T-helper 17 cell (primary cell): ENCODE measurements around the gene PRRT1. TPM values are rescaled to one million over a fixed set of nuclear protein-coding genes. Genes with fewer than 3 reads are reported as not detected.

ENCODE experiments used
- ATAC-seq: fragments of 150-1000 bp; cut with Tn5 transposase; 2 replicates; pipeline ENCODE4 v1.10.0; 2021; ENCODE audit warnings: mild to moderate bottlenecking, moderate library complexity
- DNase-seq, 3 donors: peaks; one replicate each; pipeline versions ENCODE4 v3.0.0 to v3.0.0-alpha.2; 2020 to 2021
- H3K9me3 ChIP-seq: one replicate; pipeline ENCODE4 v1.7.0; 2013; ENCODE audit warnings: low read length, mild to moderate bottlenecking; ENCODE audit not compliant: control insufficient read depth, poor library complexity, severe bottlenecking
- H3K27ac Mint-ChIP-seq: one replicate; pipeline ENCODE4 v1.8.0; 2022; ENCODE audit warnings: mild to moderate bottlenecking, moderate library complexity, mixed read lengths
- H3K27me3 Mint-ChIP-seq: one replicate; pipeline ENCODE4 v1.8.0; 2022; ENCODE audit warnings: mixed read lengths
- H3K36me3 Mint-ChIP-seq: one replicate; pipeline ENCODE4 v1.8.0; 2022; ENCODE audit warnings: low read depth, mixed read lengths
- H3K4me1 Mint-ChIP-seq: one replicate; pipeline ENCODE4 v1.8.0; 2022; ENCODE audit warnings: mild to moderate bottlenecking, mixed read lengths
- H3K4me3 Mint-ChIP-seq: one replicate; pipeline ENCODE4 v1.8.0; 2022; ENCODE audit warnings: mild to moderate bottlenecking, moderate library complexity, mixed read lengths
- total RNA-seq, 4 donors: library from RNA in 2 of 4; stranded (reverse) in 2 of 4; gene quantifications; one replicate each; pipeline ENCODE4 v1.2.3 and lab custom pipeline; 2022 to 2026

Gene PRRT1
- total RNA-seq, 2 donors from 2014 or later = 0.35 to 0.50 TPM

- Mint-ChIP-seq H3K4me1 (peaks cover 73% of the 10 kb centered on the region), H3K4me3 (peak within 1 kb of the TSS; percentile 98), H3K36me3 (peaks cover 9% of the 10 kb centered on the region), H3K27me3 (no peaks in the 10 kb centered on the region), H3K27ac (peak within 1 kb of the TSS; percentile 98)
- ATAC-seq = peak; percentile 52
- peak; percentile 90 to 93 (median 92) for DNase-seq
- H3K9me3 ChIP-seq = no peaks in the 10 kb centered on the region
Measured at GRCh38 chr6:32175711-32176475, 24.2 kb upstream of the PRRT1 start, which contains the start of gene AGPAT1. Gene AGPAT1 (minus strand): TSS chr6:32176084. CDS start chr6:32171496, 4,588 bp downstream.

GRCh38 chr6:32175322-32175710, 23.6 kb upstream of the PRRT1 start:
- Mint-ChIP-seq H3K4me3 (peak overlapping the region; percentile 98), H3K27ac (peak overlapping the region; percentile 98)

GRCh38 chr6:32174416-32174815, 22.7 kb upstream of the PRRT1 start:
- peaks cover 5% of the 10 kb centered on the region for H3K36me3 Mint-ChIP-seq
- peaks cover 70% of the 10 kb centered on the region for H3K4me1 Mint-ChIP-seq
- ATAC-seq = no peak
- peak overlapping the region; percentile 98 for H3K4me3 Mint-ChIP-seq
- H3K27ac Mint-ChIP-seq = peak overlapping the region; percentile 98
- no peaks in the 10 kb centered on the region for H3K27me3 Mint-ChIP-seq
- no peaks in the 10 kb centered on the region for H3K9me3 ChIP-seq
- no peak for DNase-seq

More at GRCh38 chr6:32175322-32175710, 23.6 kb upstream of the PRRT1 start:
- Mint-ChIP-seq H3K27me3 (no peaks in the 10 kb centered on the region), H3K4me1 (peaks cover 67% of the 10 kb centered on the region), H3K36me3 (peaks cover 5% of the 10 kb centered on the region)
- DNase-seq (no peak), ATAC-seq (no peak)
- no peaks in the 10 kb centered on the region for H3K9me3 ChIP-seq

- H3K27ac Mint-ChIP-seq = peak overlapping the region; percentile 85
- no peak overlapping the region for H3K4me3 Mint-ChIP-seq
- ATAC-seq (no peak), DNase-seq (no peak)
- no peaks in the 10 kb centered on the region for H3K9me3 ChIP-seq
- H3K36me3 Mint-ChIP-seq = peaks cover 6% of the 10 kb centered on the region
- H3K4me1 Mint-ChIP-seq = peaks cover 59% of the 10 kb centered on the region
- no peaks in the 10 kb centered on the region for H3K27me3 Mint-ChIP-seq
Measured at GRCh38 chr6:32173051-32173727, 21.4 kb upstream of the PRRT1 start.

GRCh38 chr6:32171234-32171633, 19.5 kb upstream of the PRRT1 start:
- no peaks in the 10 kb centered on the region for H3K9me3 ChIP-seq
- H3K4me3 Mint-ChIP-seq = no peak overlapping the region
- DNase-seq (no peak), ATAC-seq (no peak)
- peak overlapping the region; percentile 24 for H3K27ac Mint-ChIP-seq
- peaks cover 46% of the 10 kb centered on the region for H3K4me1 Mint-ChIP-seq
- peaks cover 9% of the 10 kb centered on the region for H3K36me3 Mint-ChIP-seq
- H3K27me3 Mint-ChIP-seq = no peaks in the 10 kb centered on the region

GRCh38 chr6:32170294-32170693, 18.6 kb upstream of the PRRT1 start:
- DNase-seq (no peak), ATAC-seq (no peak)
- peaks cover 9% of the 10 kb centered on the region for H3K36me3 Mint-ChIP-seq
- H3K4me1 Mint-ChIP-seq = peaks cover 37% of the 10 kb centered on the region
- peak overlapping the region; percentile 24 for H3K27ac Mint-ChIP-seq
- no peaks in the 10 kb centered on the region for H3K27me3 Mint-ChIP-seq
- no peaks in the 10 kb centered on the region for H3K9me3 ChIP-seq
- no peak overlapping the region for H3K4me3 Mint-ChIP-seq

- H3K4me1 Mint-ChIP-seq = peaks cover 29% of the 10 kb centered on the region
- H3K27ac Mint-ChIP-seq = no peak overlapping the region
- peaks cover 9% of the 10 kb centered on the region for H3K36me3 Mint-ChIP-seq
- no peak overlapping the region for H3K4me3 Mint-ChIP-seq
- H3K27me3 Mint-ChIP-seq = no peaks in the 10 kb centered on the region
- H3K9me3 ChIP-seq = no peaks in the 10 kb centered on the region
- no peak for DNase-seq
- no peak for ATAC-seq
Measured at GRCh38 chr6:32168807-32169591, 17.3 kb upstream of the PRRT1 start.

GRCh38 chr6:32168350-32168749, 16.6 kb upstream of the PRRT1 start:
- Mint-ChIP-seq H3K27me3 (no peaks in the 10 kb centered on the region), H3K27ac (no peak overlapping the region)

GRCh38 chr6:32167761-32168262, 16.1 kb upstream of the PRRT1 start:
- Mint-ChIP-seq H3K27ac (no peak overlapping the region), H3K4me3 (no peak overlapping the region), H3K4me1 (peaks cover 17% of the 10 kb centered on the region), H3K27me3 (no peaks in the 10 kb centered on the region), H3K36me3 (peaks cover 9% of the 10 kb centered on the region)
- ATAC-seq (no peak), DNase-seq (no peak)
- H3K9me3 ChIP-seq = no peaks in the 10 kb centered on the region

More at GRCh38 chr6:32168350-32168749, 16.6 kb upstream of the PRRT1 start:
- ATAC-seq = no peak
- H3K9me3 ChIP-seq = no peaks in the 10 kb centered on the region
- H3K4me1 Mint-ChIP-seq = peaks cover 23% of the 10 kb centered on the region
- DNase-seq = no peak
- H3K36me3 Mint-ChIP-seq = peaks cover 9% of the 10 kb centered on the region
- H3K4me3 Mint-ChIP-seq = no peak overlapping the region

- Mint-ChIP-seq H3K36me3 (peaks cover 9% of the 10 kb centered on the region), H3K4me3 (no peak overlapping the region), H3K27ac (no peak overlapping the region), H3K4me1 (peaks cover 14% of the 10 kb centered on the region), H3K27me3 (no peaks in the 10 kb centered on the region)
- ATAC-seq (no peak), DNase-seq (no peak)
- H3K9me3 ChIP-seq = no peaks in the 10 kb centered on the region
Measured at GRCh38 chr6:32167154-32167760, 15.5 kb upstream of the PRRT1 start.

GRCh38 chr6:32166411-32167061, 14.8 kb upstream of the PRRT1 start:
- DNase-seq (no peak), ATAC-seq (no peak)
- Mint-ChIP-seq H3K4me3 (no peak overlapping the region), H3K27ac (no peak overlapping the region), H3K27me3 (no peaks in the 10 kb centered on the region), H3K4me1 (peaks cover 14% of the 10 kb centered on the region), H3K36me3 (peaks cover 9% of the 10 kb centered on the region)
- no peaks in the 10 kb centered on the region for H3K9me3 ChIP-seq

GRCh38 chr6:32164295-32164694, 12.6 kb upstream of the PRRT1 start, which contains the start of gene EGFL8:
Gene EGFL8 (plus strand): TSS chr6:32164595. CDS start chr6:32166166, 1,571 bp downstream.
- Mint-ChIP-seq H3K4me3 (no peak within 1 kb of the TSS), H3K27me3 (no peaks in the 10 kb centered on the region), H3K27ac (peak within 1 kb of the TSS; percentile 32), H3K4me1 (peaks cover 5% of the 10 kb centered on the region), H3K36me3 (peaks cover 6% of the 10 kb centered on the region)
- DNase-seq (no peak), ATAC-seq (no peak)
- no peaks in the 10 kb centered on the region for H3K9me3 ChIP-seq
